ENCODE measurements around the gene CHMP1A.
A peak's percentile ranks its signal among the peaks of the same experiment; 100 is the strongest.
"Not testable (repeated sequence)": the region's sequence is repeated elsewhere in the genome, so short reads cannot be mapped to it uniquely, and the experiment has no call there.

CHMP1A gene

DNA sequence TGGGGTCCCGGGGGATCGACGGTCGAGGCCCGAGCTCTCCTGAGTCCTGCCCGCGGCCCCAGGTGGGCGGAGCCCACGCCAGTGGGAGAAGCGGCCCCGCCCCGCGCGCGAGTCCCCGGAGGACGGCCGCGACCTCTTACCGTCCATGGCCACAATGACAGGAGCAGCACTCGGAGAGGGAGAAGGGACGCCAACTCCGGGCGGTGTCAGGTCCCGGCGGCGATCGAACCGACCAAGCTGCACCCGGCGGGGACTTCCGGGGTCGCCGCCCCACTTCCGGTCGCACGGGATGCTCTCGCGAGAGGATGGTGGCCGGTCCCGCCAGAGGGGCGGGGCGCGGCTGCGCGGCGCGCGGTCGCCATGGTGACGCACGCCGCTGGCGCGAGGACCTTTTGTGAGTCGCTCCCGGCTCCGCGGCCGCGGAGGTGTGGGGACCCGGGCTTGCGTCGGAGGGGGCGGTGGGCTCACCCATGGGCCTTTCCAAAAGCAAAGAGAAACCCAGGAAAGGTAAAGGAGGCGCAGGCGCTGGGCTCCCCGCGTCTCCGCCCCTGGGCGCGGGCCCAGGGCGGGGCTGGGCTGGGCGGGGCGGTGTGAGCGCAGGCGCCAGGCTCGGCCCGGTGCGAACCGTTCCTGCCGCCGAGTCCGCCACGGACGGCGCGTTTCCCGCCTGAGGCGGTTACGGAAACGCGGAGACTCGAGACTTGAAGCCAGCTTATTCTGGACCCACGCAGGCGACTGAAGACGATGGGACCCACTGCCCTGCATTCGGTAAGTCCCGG, at the start of gene CHMP1A, which contains the start of gene SPATA33:
Gene CHMP1A, minus strand, starts transcription at position 267 of the 779 bp plus-strand sequence. Its CDS starts 120 bp downstream, at position 147.
Gene SPATA33, plus strand, starts transcription at position 395 of the 779 bp plus-strand sequence. Its CDS starts 76 bp downstream, at position 471.
- peak in 55 of 56 donors; percentile 44 to 94 (median 79) for DNase-seq

DNA sequence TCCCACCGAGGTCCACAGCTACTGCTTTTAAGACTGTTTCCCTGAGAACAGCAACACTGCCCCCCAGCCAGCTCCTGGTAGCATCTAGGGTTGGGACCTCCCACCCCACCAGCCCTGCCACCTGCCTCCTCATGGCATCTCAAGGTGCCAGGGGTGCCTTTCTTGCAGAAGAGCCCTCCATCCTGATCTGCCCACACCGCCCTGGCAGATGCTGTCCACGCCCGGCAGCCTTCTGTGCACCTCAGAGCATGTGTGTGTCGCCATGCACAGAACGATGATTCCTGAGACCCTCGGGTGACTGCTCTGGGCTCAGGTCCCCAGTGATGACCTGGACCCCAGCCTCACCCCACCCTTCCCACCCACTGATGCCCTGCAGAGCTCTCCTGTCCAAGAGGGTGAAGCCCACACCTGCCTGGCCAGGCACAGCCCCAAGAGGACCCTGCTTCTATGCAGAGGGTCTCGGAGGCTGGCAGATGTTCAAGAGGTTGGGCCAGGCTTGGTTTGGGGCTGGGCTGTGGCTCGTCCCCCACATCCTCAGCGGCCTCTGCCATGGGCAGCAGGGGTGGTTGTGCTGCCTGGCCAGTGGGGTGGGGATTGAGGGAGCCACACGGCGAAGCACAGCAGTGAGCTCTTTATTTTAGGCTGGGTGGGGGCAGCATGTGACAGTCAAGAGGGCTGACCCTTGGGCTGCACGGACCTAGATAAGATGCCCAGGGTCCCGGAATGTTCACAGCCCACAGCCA, 49.2 kb upstream of the CHMP1A start:
- no peak for DNase-seq

DNA sequence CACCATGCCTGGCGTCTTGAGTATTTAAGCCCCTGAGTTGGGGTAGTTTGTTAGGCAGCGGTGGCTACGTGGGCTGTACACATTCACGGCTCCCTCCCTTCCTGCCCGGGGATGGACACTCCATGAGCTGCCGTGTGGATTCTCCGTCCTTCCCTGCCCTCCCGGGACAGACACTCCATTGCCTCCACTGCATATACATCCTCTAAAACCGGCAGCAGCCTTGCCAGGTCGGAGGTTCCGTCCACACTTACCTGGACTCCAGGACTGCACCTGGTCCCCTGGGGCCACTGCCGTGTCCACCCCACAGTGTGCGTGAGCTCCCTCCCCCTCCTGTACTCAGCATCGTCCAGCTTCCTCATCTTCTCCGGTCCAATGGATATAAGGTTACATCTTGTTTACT, 47.5 kb upstream of the CHMP1A start:
- DNase-seq, result no peak

- no peak for DNase-seq
Observed at GRCh38 chr16:89704281-89704680, 46.8 kb upstream of the CHMP1A start.

DNA sequence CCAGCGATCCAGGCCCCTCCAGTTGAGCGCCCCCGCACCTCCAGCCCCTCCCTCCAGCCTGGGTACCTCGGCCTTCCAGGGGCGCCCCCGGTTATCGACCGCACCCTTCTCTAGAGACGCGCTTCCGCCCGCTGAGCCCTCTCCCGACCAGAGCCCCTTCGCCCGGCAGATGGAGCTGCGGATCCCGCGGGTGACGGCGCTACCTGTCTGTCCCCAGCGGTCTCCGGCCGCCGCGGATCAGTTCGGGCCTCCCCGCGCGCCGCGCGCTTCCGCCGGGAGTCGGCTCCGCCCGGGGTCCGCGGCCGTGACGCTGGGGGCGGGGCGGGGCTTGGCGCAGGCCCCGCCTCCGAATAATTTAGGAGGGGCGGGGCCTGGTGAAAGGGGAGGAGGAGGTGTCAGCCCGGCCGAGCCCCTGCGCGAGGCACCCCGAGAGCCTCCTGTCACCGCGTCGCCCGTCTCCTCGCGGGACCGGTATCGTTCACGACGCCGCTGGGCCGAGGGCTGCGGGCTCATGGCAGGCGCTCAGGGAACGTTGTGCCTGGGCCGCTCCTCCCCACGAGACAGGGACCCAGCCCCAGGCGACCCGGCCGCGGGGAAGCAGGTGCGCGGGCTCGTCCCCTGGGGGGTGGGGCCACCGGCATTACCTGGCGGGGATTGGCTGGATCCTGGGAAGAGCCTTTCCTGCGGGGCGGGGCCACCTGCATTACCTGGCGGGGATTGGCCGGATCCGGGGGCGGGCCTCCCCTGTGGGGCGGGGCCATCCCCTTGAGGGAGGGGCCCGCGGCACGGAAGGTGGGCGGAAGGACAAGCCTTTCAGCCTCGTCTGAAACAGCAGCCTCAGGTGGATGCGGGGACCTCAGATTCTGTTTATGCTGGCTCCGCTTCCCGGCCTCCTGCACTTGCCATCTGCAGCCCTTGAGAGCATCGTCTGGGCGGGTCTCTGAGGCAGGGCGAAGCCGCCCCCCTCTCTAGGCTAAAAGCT, 44.2 kb upstream of the CHMP1A start, which contains the start of gene SPATA2L:
Gene SPATA2L, minus strand, starts transcription at position 281 of the 982 bp plus-strand sequence. CDS start 473 bp downstream, outside the sequence.
- peak in 55 of 56 donors; percentile 19 to 88 (median 74) for DNase-seq

GRCh38 chr16:89700649-89701424, 43.3 kb upstream of the CHMP1A start:
- DNase-seq, result peak in 2 of 56 donors; percentile 21 to 73

GRCh38 chr16:89700100-89700648, 42.7 kb upstream of the CHMP1A start:
- DNase-seq, result peak; percentile 61 to 99 (median 96)

DNA sequence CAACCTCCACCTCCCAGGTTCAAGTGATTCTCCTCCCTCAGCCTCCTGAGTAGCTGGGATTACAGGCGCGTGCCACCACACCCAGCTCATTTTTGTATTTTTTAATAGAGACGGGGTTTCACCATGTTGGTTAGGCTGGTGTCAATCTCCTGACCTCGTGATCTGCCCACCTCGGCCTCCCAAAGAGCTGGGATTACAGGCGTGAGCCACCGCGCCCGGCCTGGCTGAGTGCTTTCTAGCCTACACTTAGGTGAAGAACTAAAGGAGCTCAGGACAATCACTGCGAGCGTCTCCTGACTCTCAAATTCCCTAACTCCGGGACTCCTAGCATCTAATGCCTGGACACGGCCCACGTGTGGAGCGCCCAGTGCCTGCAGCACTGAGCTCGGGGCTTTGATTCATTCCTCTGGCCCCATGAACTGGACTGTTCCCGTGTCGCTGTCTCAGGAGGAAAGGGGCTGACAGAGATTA, 42.2 kb upstream of the CHMP1A start:
- not testable (repeated sequence) for DNase-seq

- not testable (repeated sequence) for DNase-seq
Observed at GRCh38 chr16:89698717-89699116, 41.2 kb upstream of the CHMP1A start.

GRCh38 chr16:89697616-89698331, 40.3 kb upstream of the CHMP1A start:
- no peak for DNase-seq

GRCh38 chr16:89697161-89697615, 39.7 kb upstream of the CHMP1A start:
- DNase-seq, result peak in 1 of 56 donors; percentile 34

DNA sequence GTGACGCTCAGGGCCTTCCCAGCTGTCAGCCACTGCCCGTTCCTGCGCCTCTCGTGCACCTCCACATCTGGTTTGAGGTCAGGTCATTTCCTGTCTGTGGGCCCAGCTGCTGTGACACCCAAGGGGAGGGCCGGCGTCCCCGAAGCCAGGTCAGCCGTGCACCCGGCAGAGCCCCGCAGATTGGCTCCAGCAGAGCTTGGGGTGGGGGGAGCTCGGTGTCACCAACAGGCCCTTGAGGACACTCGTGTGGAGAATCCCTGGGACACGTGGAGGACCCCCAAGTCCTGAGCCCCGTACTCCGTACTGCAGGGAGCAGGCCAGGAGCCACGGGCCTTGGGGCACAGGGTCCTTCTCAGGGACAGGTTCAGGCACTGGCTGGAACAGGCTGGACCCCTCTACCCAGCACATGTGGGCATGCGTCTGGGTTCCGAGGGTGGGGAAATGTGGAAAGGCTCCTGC, 39.2 kb upstream of the CHMP1A start:
- no peak for DNase-seq

DNA sequence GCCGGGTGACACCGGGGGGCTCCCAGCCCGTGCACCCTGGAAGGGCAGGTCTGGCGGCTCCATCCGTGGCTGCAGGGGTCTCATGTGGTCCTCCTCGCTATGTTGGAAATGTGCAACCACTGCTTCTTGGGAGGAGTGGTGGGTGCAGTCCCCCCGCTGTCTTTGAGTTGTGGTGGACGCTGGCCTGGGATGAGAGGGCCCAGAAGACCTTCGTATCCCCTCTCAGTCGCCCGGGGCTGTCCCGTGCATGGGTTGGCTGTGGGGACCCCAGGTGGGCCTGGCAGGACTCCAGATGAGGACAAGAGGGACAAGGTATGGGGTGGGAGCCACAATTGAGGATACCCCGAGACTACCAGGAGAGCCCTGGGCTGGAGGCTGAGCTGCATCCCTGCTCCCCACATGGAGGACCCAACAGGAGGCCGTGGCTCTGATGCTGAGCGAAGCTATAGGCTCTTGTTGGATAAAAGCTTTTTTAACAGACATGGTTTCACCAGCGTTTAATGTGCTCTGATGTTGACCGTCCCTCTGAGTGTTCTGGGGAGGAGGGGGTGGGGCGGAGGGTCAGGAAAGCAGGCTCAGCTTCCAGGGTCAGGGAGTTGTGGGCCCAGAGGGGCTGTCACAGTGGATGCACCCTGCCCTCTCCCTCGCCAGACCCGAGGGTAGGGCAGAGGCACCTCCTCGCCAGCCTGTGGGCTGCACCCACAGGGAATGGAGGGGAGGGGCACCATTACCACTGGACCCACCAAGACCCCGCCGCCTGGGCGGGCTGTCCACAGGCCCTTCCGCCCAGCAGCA, 38.6 kb upstream of the CHMP1A start:
- no peak for DNase-seq

- peak in 1 of 56 donors; percentile 42 for DNase-seq
Observed at GRCh38 chr16:89695086-89695874, 37.8 kb upstream of the CHMP1A start.

GRCh38 chr16:89694784-89695085, 37.2 kb upstream of the CHMP1A start:
- DNase-seq, result not testable (repeated sequence)

GRCh38 chr16:89693931-89694783, 36.6 kb upstream of the CHMP1A start:
- no peak for DNase-seq

All from amygdala (tissue), 56 donors.